MM.1S (cell line): ENCODE results near the gene ASB2.

Experiments used
- EZH2 ChIP-seq: fragments of 300-600 bp; sonication (generic); optimal IDR thresholded peaks from 2 replicates; pipeline ENCODE3; 2017; ENCODE audit warnings: low read depth, mild to moderate bottlenecking, antibody characterized with exemption, low read length, mixed read lengths
- EZH2phosphoT487 ChIP-seq: fragments of 300-600 bp; sonication (generic); IDR thresholded peaks from 2 replicates; pipeline ENCODE4 v1.6.1; 2018; ENCODE audit warnings: antibody characterized with exemption, low read length
- TF ChIP-seq, protein P1 (sequence below): fragments of 300-600 bp; sonication (generic); IDR thresholded peaks from 2 replicates; pipeline ENCODE4 v1.5.1; 2016; ENCODE audit warnings: antibody characterized with exemption, low read length, mixed read lengths

DNA sequence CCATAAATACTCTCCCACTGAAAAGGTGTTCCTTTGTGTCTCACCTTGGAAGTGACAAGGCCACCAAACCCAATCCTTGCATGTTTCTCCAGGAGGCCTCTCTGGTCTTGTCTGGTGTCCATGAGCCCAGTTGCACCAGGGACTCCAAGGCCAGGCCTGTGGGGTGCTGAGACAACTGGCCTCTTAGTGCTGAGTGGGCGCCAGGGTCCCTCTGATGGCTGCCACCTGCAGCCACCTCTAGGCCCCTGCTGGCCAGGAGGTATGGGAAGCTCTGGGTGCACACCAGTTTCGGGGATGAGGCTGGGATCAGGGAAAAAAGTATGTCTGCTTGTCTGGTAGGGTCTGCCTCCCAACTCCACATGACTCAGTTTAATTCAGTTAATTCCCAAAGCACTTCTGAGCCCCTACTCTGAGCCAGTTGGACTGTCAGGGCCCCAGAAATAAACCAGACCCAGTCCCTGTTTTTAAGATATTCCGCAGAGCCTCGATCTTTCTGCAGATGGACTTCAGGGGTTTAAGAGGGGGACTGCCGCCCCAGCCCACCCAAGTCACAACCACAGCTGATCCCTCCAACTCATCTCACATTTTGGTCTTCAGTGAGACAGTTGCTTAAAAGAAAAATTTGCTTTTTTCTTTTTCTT, 64.3 kb downstream of the ASB2 start:
- TF ChIP-seq, protein P1, sequence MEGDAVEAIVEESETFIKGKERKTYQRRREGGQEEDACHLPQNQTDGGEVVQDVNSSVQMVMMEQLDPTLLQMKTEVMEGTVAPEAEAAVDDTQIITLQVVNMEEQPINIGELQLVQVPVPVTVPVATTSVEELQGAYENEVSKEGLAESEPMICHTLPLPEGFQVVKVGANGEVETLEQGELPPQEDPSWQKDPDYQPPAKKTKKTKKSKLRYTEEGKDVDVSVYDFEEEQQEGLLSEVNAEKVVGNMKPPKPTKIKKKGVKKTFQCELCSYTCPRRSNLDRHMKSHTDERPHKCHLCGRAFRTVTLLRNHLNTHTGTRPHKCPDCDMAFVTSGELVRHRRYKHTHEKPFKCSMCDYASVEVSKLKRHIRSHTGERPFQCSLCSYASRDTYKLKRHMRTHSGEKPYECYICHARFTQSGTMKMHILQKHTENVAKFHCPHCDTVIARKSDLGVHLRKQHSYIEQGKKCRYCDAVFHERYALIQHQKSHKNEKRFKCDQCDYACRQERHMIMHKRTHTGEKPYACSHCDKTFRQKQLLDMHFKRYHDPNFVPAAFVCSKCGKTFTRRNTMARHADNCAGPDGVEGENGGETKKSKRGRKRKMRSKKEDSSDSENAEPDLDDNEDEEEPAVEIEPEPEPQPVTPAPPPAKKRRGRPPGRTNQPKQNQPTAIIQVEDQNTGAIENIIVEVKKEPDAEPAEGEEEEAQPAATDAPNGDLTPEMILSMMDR, result no peak
- no peak for TF ChIP-seq EZH2
- no peak for TF ChIP-seq EZH2phosphoT487
